NB4 (cell line): ENCODE data around the gene SGSM2.

Experiments used
- CTCF ChIP-seq: IDR thresholded peaks from one replicate; pipeline ENCODE4 v1.5.1; 2012; ENCODE audit warnings: low read depth, low read length
- POLR2A ChIP-seq: IDR thresholded peaks from 2 replicates; pipeline ENCODE4 v1.6.1; 2011; ENCODE audit warnings: mild to moderate bottlenecking; ENCODE audit not compliant: insufficient read length; ENCODE audit errors: extremely low read depth

GRCh38 chr17:2378905-2379304 is 41.6 kb downstream of the SGSM2 start:
- TF ChIP-seq POLR2A (no peak), CTCF (no peak)
